SIG-M5 treated with dmso at 0.1 percent for 504 hours (cell line): ENCODE measurements around the gene RYR1.
"Not testable (repeated sequence)": the region's sequence is repeated elsewhere in the genome, so short reads cannot be mapped to it uniquely, and the experiment has no call there.

Experiments used
- DNase-seq: peaks from one replicate; lab custom pipeline; 2025; ENCODE audit not compliant: unreplicated experiment; lab: John Stamatoyannopoulos, UW

The RYR1 gene

GRCh38 chr19:38399537-38399936 is 34.0 kb upstream of the RYR1 start:
- DNase-seq = no peak

DNA sequence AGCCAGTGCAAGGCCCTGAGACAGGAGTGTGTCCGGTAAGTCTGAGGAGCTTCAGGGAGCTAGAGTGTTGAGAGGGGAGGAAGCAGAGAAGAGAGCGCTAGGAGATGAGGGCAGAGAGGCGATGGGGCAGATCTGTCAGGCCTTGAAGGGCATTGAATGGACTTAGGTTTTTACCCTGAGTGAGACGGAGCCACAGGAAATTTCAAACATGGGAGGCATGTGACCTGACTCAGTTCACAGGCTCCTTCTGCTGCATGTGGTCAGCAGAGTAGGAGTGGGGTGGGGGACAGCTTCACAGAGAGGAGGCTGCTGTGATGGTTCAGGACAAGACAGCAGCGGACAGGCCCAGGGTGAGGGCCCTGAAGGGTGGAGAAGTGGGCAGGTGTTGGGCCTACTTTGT is 33.1 kb upstream of the RYR1 start:
- DNase-seq = no peak

DNA sequence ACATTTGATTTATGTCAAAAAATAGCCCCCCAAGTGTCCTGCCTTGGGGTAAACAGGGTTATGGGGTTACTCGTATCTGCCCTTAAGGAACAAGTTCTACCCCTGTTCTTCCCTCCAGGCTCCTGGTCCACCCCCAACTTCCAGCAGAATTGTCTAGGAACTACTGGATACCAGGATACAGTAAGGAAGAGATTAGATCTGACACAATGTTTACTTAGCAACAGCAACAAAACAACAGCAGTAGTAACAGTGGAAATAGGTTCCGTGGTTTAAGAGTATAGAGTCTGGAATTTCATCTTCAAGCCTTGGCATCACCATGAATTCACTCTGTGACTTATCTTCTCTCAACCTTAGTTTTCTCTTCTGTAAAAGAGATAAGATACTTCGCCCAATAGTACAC is 32.3 kb upstream of the RYR1 start:
- DNase-seq = no peak

DNA sequence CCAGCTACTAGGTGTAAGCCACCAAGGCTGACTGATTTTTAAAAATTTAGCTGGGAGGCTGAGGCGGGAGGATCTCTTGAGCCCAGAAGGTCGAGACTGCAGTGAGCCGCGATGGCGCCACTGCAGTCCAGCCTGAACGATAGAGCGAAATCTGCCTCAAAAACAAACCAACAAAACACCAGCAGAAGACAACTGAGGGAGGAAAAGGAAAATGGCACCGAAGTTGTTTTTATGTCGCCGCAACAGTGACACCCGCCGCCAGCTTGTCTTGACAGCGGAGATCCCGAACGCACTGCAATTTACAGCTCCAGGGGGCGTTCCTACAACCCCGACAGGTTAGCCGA is 30.9 kb upstream of the RYR1 start:
- no peak for DNase-seq

- peak; percentile 93 for DNase-seq
These were observed 30.4 kb upstream of the RYR1 start, which contains the start of gene FAM98C for GRCh38 chr19:38402967-38403674. FAM98C (plus strand) TSS chr19:38403093; CDS start chr19:38403154, 61 bp downstream.

- DNase-seq = no peak
These were observed 28.6 kb upstream of the RYR1 start for GRCh38 chr19:38404858-38405257.

DNA sequence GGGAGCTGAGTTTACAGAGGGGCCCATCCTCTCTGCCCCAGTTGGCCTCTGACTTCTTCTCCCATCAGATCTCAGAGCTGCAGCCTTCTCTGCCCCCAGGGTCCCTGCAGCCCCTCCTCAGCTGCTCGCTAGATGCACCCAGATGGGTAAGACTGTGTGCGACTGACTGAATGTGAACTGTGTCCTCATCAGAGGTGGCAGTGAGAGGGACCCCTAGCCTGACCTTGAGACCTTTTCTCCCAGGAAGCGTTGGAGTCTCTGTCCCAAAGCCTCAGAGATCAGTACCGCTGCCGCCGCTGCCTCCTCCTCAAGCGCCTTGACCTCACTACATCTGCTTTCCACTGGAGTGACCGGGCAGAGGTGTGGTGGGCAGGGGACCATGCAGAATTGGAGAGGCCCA is 28.2 kb upstream of the RYR1 start:
- DNase-seq = no peak

DNA sequence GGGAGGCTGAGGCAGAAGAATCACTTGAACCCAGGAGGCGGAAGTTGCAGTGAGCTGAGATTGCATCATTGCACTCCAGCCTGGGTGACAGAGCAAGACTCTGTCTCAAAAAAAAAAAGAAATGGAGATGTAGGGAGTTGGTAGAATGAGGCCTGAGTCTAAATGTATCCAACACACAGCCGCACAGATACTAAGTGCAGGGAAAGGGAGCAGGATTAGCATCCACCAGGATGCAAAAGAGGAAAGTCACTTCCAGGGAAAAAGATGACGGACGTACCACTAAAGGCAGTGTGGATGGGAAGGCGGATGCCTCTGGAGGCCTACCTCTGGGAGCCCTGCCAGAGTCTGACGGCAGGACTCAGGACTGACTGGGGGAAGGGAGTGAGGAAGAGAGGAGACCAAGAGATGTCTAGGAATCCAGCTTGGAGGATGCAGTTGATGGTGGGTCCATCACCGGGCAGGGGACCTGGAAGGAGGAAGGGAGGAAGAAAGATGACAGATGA is 23.8 kb upstream of the RYR1 start:
- DNase-seq = no peak

GRCh38 chr19:38410407-38410806 is 23.1 kb upstream of the RYR1 start:
- not testable (repeated sequence) for DNase-seq

- DNase-seq = no peak
These were observed 22.3 kb upstream of the RYR1 start for GRCh38 chr19:38411041-38411712.

DNA sequence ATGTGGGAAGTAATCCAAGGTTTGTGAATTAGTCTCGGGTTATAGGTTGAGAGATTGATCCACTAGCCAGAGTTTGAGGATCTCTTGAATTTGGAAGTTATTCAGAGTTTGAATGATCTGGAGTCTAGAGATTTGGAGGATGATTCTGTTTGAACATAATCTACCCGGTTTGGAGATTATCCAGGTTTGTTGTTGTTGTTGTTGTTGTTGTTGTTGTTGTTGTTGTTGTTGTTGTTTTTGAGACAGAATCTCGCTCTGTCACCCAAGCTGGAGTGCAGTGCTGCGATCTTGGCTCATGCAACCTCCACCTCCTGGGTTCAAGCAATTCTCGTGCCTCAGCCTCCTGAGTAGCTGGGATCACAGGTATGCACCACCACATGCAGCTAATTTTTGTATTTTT is 21.6 kb upstream of the RYR1 start:
- not testable (repeated sequence) for DNase-seq

DNA sequence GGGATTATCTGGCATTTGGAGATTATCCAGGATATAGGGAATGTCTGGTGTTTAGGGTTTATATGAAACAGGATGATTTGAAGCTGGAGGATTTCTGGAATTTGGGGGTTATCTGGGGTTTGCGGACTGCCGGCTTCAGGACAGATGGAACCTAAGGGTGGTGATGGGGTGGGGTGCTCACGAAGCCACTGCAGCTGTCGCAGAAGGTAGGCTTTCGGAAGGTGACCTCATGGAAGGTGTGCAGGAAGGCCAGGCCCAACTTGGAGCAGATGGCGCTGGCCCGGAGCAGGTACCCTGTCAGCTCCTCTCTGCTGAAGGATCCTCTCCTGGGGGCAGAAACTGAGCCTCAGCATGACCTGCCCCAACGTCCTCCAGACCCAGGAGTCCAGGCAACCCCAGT is 21.0 kb upstream of the RYR1 start:
- no peak for DNase-seq

GRCh38 chr19:38412961-38413360 is 20.5 kb upstream of the RYR1 start:
- no peak for DNase-seq

DNA sequence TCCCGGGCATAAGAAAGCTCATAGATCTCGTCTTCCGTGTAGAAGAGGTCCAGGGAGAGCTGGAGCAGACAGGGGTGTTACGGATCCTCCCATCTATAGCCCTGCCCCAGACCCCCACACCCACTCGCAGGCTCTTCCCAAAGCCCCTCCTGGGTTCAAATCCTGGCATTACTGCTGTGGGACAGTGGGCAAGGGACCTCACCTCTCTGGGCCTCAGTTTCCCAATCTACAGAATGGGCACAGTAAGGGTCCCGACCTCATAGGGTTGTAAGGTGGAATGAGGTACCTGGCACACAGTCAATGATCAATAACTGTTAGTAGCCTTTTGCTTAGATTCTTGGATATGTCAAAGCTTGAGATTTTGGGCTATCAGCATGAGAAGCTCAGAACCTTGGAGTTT is 20.1 kb upstream of the RYR1 start:
- no peak for DNase-seq

DNA sequence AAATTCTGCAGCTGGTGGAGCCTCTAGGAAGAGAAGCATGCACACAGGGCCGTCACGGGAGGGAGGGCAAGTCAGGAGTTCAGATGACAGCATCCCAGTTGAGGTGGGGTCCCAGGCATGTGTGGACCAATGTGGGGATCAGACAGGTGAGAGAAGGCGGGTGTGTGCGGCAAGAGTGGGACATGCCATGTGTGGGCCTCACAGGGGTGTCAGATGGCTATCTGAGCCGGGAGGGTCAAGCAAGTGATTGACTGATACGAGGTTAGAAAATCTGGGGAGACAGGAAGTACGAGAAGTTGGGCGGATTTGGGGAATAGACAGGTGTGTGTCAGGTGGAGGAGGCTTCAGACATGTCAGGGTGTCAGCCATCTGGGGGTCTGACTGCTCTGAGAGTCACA is 16.3 kb upstream of the RYR1 start:
- DNase-seq = no peak

DNA sequence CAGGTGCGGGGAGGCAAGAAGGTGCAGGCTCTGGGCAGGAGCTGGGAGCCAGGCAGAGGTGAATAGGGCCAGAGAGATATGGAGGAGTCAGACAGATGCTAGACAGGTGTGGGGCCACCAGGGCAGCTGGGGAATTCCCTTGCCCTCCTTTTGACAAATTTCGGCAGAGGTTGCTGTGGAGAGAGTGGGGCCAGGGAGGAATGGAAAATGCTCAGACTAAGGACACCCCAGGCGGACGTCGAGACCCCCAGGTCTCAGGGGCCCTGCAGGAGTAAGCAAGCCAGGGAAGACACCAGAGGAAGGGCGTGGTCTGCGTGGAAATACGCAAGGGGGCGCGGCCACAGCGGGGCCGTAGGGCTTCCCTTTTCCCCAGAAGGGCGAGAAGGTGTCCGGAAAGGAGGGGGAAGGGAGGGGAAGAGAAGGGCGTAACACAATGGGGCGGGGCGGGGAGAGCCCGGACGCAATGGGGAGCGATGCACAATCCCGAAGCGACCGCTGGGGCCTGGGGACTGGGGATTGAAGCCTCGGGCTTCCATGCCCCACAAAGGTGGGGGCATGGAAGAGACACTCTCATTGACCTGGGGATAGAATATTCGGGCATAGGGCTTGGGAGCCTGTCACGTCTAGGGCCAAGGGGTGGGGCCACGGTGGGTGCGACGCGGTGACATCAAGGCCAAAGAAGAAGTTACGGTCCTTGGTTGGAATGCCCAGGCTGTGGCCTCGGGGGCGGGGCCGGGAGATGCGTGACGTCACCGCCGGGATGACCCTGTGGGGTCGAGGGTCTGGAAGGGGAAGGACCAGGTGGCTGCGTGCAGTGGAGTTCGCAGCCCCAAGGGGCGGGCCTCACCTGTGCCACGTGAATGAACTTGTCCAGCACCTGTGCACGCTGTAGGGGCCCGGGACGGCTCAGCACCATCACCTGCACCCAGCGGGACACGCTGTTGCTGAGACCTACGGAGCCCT is 15.7 kb upstream of the RYR1 start:
- peak; percentile 86 for DNase-seq

GRCh38 chr19:38420935-38421334 is 12.6 kb upstream of the RYR1 start:
- DNase-seq = no peak

DNA sequence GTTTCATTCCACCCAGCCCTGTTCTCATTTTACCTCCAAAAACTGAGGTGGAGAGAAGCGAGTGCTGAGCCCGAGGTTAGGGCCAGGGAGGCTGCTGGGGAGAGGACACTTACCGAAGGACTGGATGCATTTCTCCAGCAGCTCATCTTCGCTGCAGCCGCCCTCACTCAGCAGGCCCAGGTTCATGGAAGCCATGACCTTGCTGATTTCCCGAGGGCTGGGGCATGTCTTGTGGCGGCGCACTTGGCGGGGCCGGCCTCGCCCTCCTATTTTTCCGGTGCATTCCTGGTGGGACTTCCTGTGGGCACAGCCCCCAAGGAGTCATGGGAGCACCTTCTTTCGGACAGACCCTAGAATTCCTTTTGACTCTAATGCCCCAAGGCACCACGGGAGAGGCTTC is 11.6 kb upstream of the RYR1 start:
- DNase-seq = no peak

GRCh38 chr19:38422438-38422837 is 11.1 kb upstream of the RYR1 start:
- DNase-seq = no peak

DNA sequence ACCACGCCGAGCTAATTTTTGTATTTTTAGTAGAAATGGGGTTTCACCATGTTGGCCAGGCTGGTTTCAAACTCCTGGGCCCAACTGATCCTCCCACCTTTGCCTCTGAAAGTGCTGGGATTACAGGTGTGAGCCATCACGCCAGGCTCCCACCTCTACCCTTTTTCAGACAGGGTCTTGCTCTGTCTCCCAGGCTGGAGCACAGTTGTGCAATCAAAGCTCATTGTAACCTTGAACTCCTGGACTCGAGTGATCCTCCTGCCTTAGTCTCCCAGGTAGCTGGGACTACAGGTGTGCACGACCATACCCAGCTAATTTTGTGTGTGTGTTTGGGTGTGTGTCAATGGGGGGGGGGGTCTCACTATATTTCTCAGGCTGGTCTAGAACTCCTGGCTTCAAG is 9.2 kb upstream of the RYR1 start:
- no peak for DNase-seq

DNA sequence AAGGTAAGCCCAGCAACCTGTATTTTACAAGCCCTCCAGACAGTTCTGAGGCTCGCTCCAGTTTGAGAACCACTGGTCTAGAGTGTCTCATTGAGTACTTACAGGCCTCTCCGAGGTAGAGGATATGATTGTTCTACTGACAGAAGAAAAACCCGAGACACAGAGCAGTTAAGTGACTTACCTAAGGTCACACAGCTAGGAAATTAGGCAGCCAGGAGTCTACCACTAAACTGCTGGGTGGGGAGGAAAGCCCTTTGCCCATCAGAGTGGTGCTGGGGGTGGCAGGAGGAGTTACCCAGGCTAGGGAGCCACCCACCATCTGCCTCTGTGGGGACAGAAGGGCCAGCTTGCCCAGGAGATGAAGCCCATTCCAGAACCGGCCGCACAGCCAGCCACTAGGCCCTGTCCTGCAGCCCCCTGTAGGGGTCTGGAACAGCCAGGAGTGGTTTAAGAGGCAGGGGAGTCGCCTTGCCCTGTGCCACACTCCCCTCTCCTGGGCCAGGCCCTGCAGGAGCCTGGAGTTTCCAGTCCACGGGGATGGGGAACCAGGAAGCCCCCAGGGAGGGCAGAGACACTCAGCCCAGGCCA is 8.2 kb upstream of the RYR1 start:
- no peak for DNase-seq
